ENCODE measurements around the gene N4BP2L2.

DNA sequence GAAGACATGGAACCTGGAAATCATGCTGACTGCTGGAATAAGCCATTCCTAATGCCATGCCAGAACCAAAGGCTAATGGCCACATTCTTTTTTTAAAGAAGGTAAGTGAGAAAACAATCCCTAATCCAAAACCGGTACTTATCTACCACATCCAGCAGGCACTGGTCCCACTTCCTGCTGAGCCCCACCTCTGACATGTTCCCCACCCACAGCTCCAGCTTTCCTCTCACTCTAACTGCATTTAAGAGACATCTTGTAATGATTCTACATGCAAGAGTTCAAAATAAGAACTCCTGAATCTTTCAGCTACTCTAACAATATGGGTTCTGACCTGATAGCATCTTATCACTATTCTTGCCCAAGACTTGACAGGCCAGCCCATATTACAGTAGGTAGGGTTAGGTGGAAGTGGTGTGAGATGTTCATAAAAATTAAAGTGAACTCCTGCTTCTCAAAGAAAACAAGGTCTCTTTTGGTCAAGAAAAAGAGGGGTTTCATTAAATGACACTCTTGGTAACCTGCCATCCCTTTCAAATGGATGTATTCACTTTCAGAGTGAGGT is 41.9 kb downstream of the N4BP2L2 start:
- no peak for TF ChIP-seq ZFP1 (CRISPR knock-in tag; IDR thresholded peaks at IDR 0.05)
- TF ChIP-seq POLR2A (IDR thresholded peaks at IDR 0.05; ENCODE audit: insufficient read depth in 1 of 2, low read depth in 2 of 2, low read length in 2 of 2) = no peak
- TF ChIP-seq GPN1 (CRISPR knock-in tag; IDR thresholded peaks at IDR 0.05; ENCODE audit: borderline replicate concordance) = no peak
- TF ChIP-seq, protein P1, sequence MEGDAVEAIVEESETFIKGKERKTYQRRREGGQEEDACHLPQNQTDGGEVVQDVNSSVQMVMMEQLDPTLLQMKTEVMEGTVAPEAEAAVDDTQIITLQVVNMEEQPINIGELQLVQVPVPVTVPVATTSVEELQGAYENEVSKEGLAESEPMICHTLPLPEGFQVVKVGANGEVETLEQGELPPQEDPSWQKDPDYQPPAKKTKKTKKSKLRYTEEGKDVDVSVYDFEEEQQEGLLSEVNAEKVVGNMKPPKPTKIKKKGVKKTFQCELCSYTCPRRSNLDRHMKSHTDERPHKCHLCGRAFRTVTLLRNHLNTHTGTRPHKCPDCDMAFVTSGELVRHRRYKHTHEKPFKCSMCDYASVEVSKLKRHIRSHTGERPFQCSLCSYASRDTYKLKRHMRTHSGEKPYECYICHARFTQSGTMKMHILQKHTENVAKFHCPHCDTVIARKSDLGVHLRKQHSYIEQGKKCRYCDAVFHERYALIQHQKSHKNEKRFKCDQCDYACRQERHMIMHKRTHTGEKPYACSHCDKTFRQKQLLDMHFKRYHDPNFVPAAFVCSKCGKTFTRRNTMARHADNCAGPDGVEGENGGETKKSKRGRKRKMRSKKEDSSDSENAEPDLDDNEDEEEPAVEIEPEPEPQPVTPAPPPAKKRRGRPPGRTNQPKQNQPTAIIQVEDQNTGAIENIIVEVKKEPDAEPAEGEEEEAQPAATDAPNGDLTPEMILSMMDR (CRISPR knock-in tag; IDR thresholded peaks at IDR 0.05) = no peak
- TF ChIP-seq KAT2B (IDR thresholded peaks at IDR 0.05; ENCODE audit: borderline replicate concordance, low read depth, low read length) = no peak
- TF ChIP-seq HDAC6 (IDR thresholded peaks at IDR 0.05; ENCODE audit: low read depth, low read length) = no peak
- TF ChIP-seq, protein P2, sequence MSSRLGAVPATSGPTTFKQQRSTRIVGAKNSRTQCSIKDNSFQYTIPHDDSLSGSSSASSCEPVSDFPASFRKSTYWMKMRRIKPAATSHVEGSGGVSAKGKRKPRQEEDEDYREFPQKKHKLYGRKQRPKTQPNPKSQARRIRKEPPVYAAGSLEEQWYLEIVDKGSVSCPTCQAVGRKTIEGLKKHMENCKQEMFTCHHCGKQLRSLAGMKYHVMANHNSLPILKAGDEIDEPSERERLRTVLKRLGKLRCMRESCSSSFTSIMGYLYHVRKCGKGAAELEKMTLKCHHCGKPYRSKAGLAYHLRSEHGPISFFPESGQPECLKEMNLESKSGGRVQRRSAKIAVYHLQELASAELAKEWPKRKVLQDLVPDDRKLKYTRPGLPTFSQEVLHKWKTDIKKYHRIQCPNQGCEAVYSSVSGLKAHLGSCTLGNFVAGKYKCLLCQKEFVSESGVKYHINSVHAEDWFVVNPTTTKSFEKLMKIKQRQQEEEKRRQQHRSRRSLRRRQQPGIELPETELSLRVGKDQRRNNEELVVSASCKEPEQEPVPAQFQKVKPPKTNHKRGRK (CRISPR knock-in tag; IDR thresholded peaks at IDR 0.05) = no peak
- TF ChIP-seq ZNF629 (CRISPR knock-in tag; conservative IDR thresholded peaks at IDR 0.05) = no peak
- no peak for TF ChIP-seq POLR2AphosphoS2 (IDR thresholded peaks at IDR 0.05; ENCODE audit: low read depth, low read length)
